ENCODE measurements around the gene C1orf94. TPM values are rescaled to one million over a fixed set of nuclear protein-coding genes. Genes with fewer than 3 reads are reported as not detected.
A peak's percentile ranks its signal among the peaks of the same experiment; 100 is the strongest.

C1orf94 gene, protein sequence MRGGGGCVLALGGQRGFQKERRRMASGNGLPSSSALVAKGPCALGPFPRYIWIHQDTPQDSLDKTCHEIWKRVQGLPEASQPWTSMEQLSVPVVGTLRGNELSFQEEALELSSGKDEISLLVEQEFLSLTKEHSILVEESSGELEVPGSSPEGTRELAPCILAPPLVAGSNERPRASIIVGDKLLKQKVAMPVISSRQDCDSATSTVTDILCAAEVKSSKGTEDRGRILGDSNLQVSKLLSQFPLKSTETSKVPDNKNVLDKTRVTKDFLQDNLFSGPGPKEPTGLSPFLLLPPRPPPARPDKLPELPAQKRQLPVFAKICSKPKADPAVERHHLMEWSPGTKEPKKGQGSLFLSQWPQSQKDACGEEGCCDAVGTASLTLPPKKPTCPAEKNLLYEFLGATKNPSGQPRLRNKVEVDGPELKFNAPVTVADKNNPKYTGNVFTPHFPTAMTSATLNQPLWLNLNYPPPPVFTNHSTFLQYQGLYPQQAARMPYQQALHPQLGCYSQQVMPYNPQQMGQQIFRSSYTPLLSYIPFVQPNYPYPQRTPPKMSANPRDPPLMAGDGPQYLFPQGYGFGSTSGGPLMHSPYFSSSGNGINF
- total RNA-seq = not detected in 2 replicates

DNA sequence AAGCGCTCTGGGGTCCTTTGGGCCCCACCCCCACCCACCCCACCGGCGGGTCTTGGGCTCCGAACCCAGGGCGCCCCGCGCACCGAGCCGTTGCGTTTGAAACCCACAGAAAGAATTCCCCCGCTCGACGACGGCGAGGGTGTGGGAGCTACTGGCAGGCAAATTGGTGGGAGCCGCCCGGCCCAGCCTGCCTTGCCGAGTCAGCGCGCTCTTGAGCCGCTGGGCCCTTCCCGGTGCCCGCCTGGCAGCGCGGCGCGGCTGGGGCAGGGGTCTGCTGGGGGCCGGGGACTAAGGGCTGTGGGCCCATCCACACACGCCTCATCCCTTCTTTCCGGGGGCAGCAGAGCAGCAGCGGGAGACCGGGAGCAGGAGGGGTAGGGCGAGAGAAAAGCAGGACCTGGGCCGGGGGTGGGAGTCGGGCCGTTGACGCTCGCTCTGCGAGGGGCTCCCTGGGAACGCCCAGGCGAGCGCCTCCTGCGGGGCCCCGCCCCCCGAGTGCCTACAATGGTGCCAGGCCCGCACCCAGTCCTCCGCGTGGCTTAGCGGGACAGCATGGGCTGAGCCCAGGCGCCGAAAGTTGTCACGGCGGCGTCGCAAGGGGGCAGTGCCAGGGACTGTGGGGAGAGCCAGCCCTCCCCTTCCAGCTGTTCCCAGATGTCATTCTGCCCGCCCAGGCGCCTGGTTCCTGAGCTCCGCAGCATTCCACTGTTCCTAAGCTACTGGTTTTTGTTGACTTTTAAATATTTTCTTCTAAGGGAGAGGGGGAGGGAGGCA is at the start of gene C1orf94:
Gene C1orf94, plus strand, starts transcription at position 78 of the 774 bp plus-strand sequence. CDS start 883 bp downstream, outside the sequence.
- H3K4me3 ChIP-seq (ENCODE audit: insufficient read depth, low read length) = no peak within 1 kb of the TSS
- no peak within 1 kb of the TSS for H3K4me2 ChIP-seq (ENCODE audit: insufficient read depth, low read length)
- no peaks in the 10 kb centered on the region for H3K79me2 ChIP-seq (ENCODE audit: insufficient read depth, low read length)
- H3K9me3 ChIP-seq (ENCODE audit: low read depth, low read length) = no peaks in the 10 kb centered on the region
- no peak within 1 kb of the TSS for H2AFZ ChIP-seq (ENCODE audit: low read length)
- H3K4me1 ChIP-seq (ENCODE audit: insufficient read depth, low read length) = no peaks in the 10 kb centered on the region
- H3K27me3 ChIP-seq (ENCODE audit: insufficient read depth, low read length) = no peaks in the 10 kb centered on the region
- no peaks in the 10 kb centered on the region for H4K20me1 ChIP-seq (ENCODE audit: insufficient read depth, low read length)
- no peak within 1 kb of the TSS for H3K27ac ChIP-seq (ENCODE audit: low read depth, low read length)
- DNase-seq (ENCODE audit: insufficient read length, low spot score, missing footprints) = no peak
- H3K36me3 ChIP-seq (ENCODE audit: insufficient read depth, low read length) = no peaks in the 10 kb centered on the region
- TF ChIP-seq, protein P1, sequence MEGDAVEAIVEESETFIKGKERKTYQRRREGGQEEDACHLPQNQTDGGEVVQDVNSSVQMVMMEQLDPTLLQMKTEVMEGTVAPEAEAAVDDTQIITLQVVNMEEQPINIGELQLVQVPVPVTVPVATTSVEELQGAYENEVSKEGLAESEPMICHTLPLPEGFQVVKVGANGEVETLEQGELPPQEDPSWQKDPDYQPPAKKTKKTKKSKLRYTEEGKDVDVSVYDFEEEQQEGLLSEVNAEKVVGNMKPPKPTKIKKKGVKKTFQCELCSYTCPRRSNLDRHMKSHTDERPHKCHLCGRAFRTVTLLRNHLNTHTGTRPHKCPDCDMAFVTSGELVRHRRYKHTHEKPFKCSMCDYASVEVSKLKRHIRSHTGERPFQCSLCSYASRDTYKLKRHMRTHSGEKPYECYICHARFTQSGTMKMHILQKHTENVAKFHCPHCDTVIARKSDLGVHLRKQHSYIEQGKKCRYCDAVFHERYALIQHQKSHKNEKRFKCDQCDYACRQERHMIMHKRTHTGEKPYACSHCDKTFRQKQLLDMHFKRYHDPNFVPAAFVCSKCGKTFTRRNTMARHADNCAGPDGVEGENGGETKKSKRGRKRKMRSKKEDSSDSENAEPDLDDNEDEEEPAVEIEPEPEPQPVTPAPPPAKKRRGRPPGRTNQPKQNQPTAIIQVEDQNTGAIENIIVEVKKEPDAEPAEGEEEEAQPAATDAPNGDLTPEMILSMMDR (IDR thresholded peaks at IDR 0.05; ENCODE audit: extremely low read depth, low read depth, low read length) = no peak

DNA sequence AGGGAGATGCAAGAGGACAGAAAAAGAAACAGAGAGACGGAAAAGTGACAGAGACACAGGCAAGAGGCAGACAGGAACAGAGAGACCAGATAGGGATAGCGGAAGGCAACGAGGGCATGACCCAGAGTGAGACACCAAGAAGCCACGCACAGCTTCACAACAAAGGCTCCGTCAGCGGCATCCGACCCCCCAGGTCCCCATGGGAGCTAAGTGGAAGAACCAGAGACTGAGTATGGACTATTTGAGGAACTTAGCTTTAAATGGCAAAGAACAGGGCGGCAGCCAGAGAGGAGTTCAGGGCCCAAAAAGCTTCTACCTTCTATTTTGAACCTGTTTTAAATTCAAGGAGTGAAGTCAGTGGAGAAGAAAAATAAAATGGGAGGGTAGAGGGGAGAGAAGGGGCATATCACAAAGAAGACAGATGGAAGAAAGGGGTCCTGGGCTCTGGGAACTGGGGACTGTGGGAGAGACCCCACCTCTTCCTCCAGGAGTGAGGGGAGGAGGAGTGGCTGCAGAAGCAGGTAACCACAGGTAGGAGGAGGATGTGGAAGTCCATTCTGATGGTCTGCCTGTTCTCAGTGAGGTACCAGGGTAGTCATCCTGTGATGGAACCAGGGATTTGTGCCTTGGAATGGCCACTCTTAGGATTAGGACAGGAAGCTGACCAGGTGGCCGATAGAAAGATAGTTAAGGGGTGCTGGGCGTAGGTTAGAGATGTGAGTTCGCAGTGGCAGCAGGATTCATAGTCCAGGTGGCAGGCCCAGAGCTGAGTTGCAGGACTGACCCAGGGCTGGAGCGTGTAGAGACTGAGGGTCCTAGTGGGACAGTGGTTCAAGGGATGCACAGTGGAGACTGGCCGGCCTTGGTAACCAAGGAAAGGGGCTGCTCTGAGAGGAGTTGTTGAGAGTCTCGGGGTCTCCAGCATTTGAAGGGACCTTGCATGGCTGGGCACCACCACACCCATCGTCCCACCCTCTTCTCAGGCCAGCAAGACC is 49.4 kb upstream of the C1orf94 start:
- Histone ChIP-seq H3K4me1 (ENCODE audit: insufficient read depth, low read length) (no peaks in the 10 kb centered on the region), H3K9me3 (ENCODE audit: low read depth, low read length) (no peaks in the 10 kb centered on the region), H3K79me2 (ENCODE audit: insufficient read depth, low read length) (no peaks in the 10 kb centered on the region), H2AFZ (ENCODE audit: low read length) (no peak overlapping the region), H3K4me3 (ENCODE audit: insufficient read depth, low read length) (no peak overlapping the region), H3K36me3 (ENCODE audit: insufficient read depth, low read length) (no peaks in the 10 kb centered on the region), H4K20me1 (ENCODE audit: insufficient read depth, low read length) (no peaks in the 10 kb centered on the region), H3K27ac (ENCODE audit: low read depth, low read length) (no peak overlapping the region), H3K27me3 (ENCODE audit: insufficient read depth, low read length) (no peaks in the 10 kb centered on the region), H3K4me2 (ENCODE audit: insufficient read depth, low read length) (no peak overlapping the region)
- DNase-seq (ENCODE audit: insufficient read length, low spot score, missing footprints) = no peak
- TF ChIP-seq, protein P1 (IDR thresholded peaks at IDR 0.05; ENCODE audit: extremely low read depth, low read depth, low read length) = no peak

DNA sequence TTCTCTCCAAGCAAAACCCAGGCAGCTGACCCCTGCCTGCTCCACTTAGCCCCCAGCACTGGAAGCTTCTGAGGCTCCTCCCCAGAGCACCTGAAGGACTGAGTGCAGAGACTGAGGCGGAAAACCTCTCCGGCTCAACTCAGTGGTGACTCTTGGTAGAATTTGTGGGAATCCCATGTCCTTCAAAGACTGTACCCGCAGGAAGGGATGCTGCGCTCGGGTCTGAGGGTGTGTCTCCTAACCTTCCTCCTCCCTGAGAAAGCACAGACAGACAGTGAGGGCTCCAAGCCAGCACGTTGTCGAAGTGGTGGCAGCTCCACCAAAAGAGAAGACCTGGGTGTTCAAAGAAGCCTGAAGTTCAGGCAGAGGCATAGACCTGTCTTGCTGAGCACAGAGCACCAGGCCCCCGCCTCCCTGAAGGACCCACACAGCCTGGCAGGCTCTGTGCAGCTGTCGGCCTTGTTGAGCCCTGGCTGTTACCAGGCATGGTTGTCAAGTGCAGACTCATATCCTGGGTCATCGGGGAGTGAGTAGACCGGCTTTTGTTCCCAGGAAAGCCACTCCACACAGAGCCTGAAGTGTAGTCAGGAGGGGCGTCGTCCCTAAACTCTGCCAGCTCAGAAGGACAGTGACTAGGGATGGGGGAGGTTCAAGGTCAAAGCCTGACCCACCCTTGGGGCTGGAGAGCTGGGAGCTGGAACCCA is 48.4 kb upstream of the C1orf94 start:
- H2AFZ ChIP-seq (ENCODE audit: low read length) = no peak overlapping the region
- TF ChIP-seq, protein P1 (IDR thresholded peaks at IDR 0.05; ENCODE audit: extremely low read depth, low read depth, low read length) = no peak
- H3K36me3 ChIP-seq (ENCODE audit: insufficient read depth, low read length) = no peaks in the 10 kb centered on the region
- no peak overlapping the region for H3K4me2 ChIP-seq (ENCODE audit: insufficient read depth, low read length)
- no peaks in the 10 kb centered on the region for H4K20me1 ChIP-seq (ENCODE audit: insufficient read depth, low read length)
- no peaks in the 10 kb centered on the region for H3K27me3 ChIP-seq (ENCODE audit: insufficient read depth, low read length)
- H3K79me2 ChIP-seq (ENCODE audit: insufficient read depth, low read length) = no peaks in the 10 kb centered on the region
- DNase-seq (ENCODE audit: insufficient read length, low spot score, missing footprints) = peak; percentile 64
- H3K27ac ChIP-seq (ENCODE audit: low read depth, low read length) = no peak overlapping the region
- H3K9me3 ChIP-seq (ENCODE audit: low read depth, low read length) = no peaks in the 10 kb centered on the region
- H3K4me1 ChIP-seq (ENCODE audit: insufficient read depth, low read length) = no peaks in the 10 kb centered on the region
- H3K4me3 ChIP-seq (ENCODE audit: insufficient read depth, low read length) = no peak overlapping the region
